NB4 (cell line): Measurements from ENCODE around the gene STK32B.

ENCODE experiments used
- DNase-seq: peaks from one replicate; pipeline ENCODE4 v3.0.0; 2010; ENCODE audit warnings: low read depth
- H3K4me3 ChIP-seq: one replicate; pipeline ENCODE4 v1.5.1; 2011; ENCODE audit warnings: mild to moderate bottlenecking, low read depth, low read length, moderate library complexity
- CTCF ChIP-seq: IDR thresholded peaks from one replicate; pipeline ENCODE4 v1.5.1; 2012; ENCODE audit warnings: low read depth, low read length
- MAX ChIP-seq: IDR thresholded peaks from 2 replicates; pipeline ENCODE4 v1.6.1; 2011; ENCODE audit warnings: low read depth, low read length
- MYC ChIP-seq: IDR thresholded peaks from 2 replicates; pipeline ENCODE4 v1.6.1; 2011; ENCODE audit warnings: low read depth, low read length
- POLR2A ChIP-seq: IDR thresholded peaks from 2 replicates; pipeline ENCODE4 v1.6.1; 2011; ENCODE audit warnings: mild to moderate bottlenecking; ENCODE audit not compliant: insufficient read length; ENCODE audit errors: extremely low read depth

Gene STK32B

GRCh38 chr4:5127556-5127955 lies 76.3 kb downstream of the STK32B start:
- no peak for TF ChIP-seq MYC
- no peak for TF ChIP-seq CTCF
- no peak for TF ChIP-seq MAX
- TF ChIP-seq POLR2A: no peak
- no peak for DNase-seq
- no peak overlapping the region for H3K4me3 ChIP-seq

DNA sequence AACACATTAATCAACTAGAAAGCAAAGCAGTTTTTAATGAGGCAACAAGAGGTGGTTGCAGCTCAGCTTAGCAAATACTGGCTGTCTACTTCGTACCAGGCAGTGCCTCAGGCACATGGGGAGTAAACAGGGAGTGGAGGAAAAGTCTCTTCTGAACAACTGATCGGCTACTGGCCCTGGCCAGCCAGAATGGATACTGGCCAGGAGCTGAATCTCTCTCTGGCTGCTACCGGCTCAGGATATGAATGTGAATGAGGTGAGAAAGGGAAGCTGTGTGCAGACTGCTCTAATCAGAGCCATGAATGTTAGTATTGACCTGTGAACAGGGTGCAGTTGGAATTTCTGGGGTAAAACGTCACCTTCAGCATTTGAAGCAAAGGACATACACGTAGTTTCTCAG lies 77.3 kb downstream of the STK32B start:
- DNase-seq: no peak
- TF ChIP-seq MAX: no peak
- TF ChIP-seq POLR2A: no peak
- H3K4me3 ChIP-seq: no peak overlapping the region

DNA sequence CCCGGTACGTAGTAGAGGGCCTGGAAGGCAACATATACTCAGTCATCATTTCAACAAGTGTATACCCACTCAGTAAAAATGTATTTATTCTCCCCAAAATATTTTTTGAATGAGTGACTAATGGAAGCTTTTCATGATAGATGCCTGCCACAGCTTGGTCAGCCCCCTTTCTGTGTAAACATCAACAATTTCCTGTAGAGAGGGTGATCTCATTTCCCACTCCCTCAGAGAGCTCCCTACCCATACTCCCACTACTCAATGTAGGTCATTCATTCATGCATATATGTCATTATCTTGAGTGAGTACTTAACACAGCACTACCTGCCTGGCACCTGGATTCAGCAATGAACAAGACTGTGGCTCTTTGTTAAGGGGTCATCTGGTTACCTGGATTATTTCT lies 81.9 kb downstream of the STK32B start:
- DNase-seq: no peak
- H3K4me3 ChIP-seq: no peak overlapping the region
- TF ChIP-seq MYC (no peak), CTCF (no peak), MAX (no peak), POLR2A (no peak)

DNA sequence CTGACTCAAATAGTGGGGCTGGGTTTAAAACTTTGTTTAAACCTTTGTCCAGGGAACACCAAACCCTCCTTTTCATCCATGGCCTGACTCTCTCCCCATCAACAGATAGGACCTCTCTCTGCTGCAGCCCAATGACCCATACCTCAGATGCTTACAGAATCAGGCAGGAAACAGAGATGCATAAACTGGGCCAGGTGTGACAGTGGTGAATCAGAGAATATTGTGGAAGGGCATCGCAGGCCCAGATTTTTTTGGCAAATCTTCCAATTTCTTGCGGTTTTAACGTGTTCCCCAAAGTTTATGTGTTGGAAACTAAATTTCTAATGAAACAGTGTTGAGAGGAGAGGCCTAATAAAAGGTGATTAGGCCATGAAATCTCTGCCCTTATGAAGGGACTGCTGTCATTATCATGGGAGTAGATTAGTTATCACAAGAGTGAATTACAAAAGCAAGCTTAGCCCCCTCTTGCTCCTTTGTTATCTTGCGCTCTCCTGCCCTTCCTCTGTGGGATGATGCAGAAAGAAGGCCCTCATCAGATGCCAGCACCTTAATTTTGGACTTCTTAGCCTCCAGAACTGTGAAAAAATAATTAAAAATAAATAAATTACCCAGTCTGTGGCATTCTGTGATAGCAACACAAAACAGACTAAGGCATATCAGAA lies 82.8 kb downstream of the STK32B start:
- DNase-seq: no peak
- TF ChIP-seq CTCF (no peak), POLR2A (no peak), MYC (no peak), MAX (no peak)
- no peak overlapping the region for H3K4me3 ChIP-seq

- H3K4me3 ChIP-seq: no peak overlapping the region
- TF ChIP-seq POLR2A (no peak), CTCF (no peak), MAX (no peak), MYC (no peak)
- no peak for DNase-seq
These were observed 83.3 kb downstream of the STK32B start for GRCh38 chr4:5134620-5135019.

DNA sequence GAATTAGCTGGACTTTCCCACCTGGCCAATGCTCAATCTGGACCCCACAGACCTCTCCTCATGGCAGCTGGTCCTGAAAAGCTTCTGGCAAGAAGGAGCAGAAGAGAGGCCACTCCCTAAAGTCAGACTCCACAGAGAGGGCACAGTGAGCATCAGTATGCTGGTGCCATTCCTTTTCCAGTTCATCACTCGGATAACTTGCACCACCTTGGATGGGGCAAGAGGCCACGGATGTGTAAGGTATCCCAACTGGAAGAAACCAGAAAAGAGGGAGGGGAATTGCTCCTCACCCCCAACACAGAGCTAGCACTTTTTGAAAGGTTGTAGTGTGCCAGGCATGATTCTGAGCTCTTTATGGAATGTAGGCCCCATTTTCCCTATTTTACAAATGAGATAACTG lies 85.9 kb downstream of the STK32B start:
- H3K4me3 ChIP-seq: no peak overlapping the region
- no peak for TF ChIP-seq MYC
- no peak for TF ChIP-seq CTCF
- TF ChIP-seq MAX: no peak
- TF ChIP-seq POLR2A: no peak
- no peak for DNase-seq
